ENCODE measurements around the gene RABL2B.

The RABL2B gene

GRCh38 chr22:50722048-50722701 lies 61.3 kb downstream of the RABL2B start:
- no peak for DNase-seq

GRCh38 chr22:50721257-50721844 lies 62.1 kb downstream of the RABL2B start:
- DNase-seq = no peak

GRCh38 chr22:50720301-50721256 lies 62.9 kb downstream of the RABL2B start:
- DNase-seq = no peak

DNA sequence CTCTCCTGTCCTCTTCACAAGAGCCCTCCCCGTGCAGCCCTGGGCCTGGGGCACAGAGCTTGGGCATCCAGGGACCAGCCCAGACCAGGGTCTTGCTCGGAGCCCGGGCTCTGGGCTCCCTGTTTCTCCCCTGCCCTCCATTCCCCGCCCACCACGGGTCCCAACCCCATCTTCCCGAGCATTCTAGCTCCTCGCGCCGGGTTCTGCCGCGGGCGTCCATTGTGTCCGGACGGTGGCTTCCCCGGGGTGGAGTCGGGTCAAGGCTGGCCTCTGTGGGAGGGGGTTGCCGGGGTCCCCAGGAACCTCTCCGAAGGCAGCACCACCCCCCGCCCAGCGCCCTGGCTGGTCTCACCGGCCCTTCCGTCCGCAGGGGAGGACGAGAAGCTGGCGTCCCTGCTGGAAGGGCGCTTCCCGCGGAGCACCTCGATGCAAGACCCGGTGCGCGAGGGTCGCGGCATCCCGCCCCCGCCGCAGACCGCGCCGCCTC lies 63.6 kb downstream of the RABL2B start:
- no peak for DNase-seq

DNA sequence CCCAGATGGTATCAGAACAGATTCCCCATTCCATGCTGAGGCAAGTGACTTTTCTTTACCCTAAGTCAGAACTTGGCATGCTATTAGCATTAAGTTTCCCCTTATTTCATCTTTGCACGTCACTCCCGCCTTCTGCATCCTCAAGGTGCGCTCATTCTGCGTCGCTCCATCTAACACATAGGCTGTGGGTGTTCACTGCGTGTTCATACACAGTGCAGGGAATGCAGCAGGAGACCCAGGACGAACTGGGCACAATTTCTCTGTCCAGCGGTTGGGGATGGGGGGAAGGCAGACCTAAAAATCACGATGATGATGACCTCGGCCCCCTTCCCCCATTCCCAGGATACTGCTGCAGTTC lies 65.1 kb downstream of the RABL2B start:
- DNase-seq = no peak

- no peak for DNase-seq
These were observed 65.6 kb downstream of the RABL2B start for GRCh38 chr22:50717709-50718351.

Measured in activated CD4-positive, alpha-beta T cell treated with anti-CD3 and anti-CD28 coated beads, Interleukin-2, amount 50 U/mL, for 16 hours (primary cell).